ACHN (cell line): Measurements from ENCODE around the gene TMEM106A.
"Not testable (repeated sequence)": the region's sequence is repeated elsewhere in the genome, so short reads cannot be mapped to it uniquely, and the experiment has no call there.

Experiments
- DNase-seq: peaks from one replicate; pipeline ENCODE4 v3.0.0-alpha.2; 2015
- in situ Hi-C: cut with HindIII; loops from 2 replicates; pipeline ENCODE4 v1.10.0; 2017; ENCODE audit warnings: low sequenced_read_pairs, low pct_ligation_motif_present, low pct_unique_long_range_greater_than_20kb

The TMEM106A gene

GRCh38 chr17:43211480-43212402 is at the start of gene TMEM106A:
Gene TMEM106A (plus strand): TSS chr17:43211875. CDS start chr17:43213042, 1,167 bp downstream.
- in situ Hi-C loops: no loop called here
- DNase-seq: peak; percentile 85

GRCh38 chr17:43165971-43166370 is 45.7 kb upstream of the TMEM106A start:
- in situ Hi-C loops, DNase-seq: not testable (repeated sequence)

GRCh38 chr17:43169561-43170139 is 42.0 kb upstream of the TMEM106A start:
- in situ Hi-C loops: no loop called here

GRCh38 chr17:43170140-43170765 is 41.4 kb upstream of the TMEM106A start:
- peak; percentile 98 for DNase-seq
- in situ Hi-C loops: no loop called here

More at GRCh38 chr17:43169561-43170139, 42.0 kb upstream of the TMEM106A start:
- no peak for DNase-seq

GRCh38 chr17:43170766-43171585 is 40.7 kb upstream of the TMEM106A start, which contains the start of gene NBR1:
Gene NBR1 (plus strand): TSS chr17:43171214. CDS start chr17:43175800, 4,586 bp downstream.
- in situ Hi-C loops: no loop called here
- DNase-seq: peak; percentile 99

- in situ Hi-C loops: no loop called here
- peak; percentile 97 for DNase-seq
These were observed 39.8 kb upstream of the TMEM106A start for GRCh38 chr17:43171586-43172487.

GRCh38 chr17:43175213-43176118 is 36.2 kb upstream of the TMEM106A start:
- no peak for DNase-seq
- in situ Hi-C loops: no loop called here

GRCh38 chr17:43176119-43176570 is 35.5 kb upstream of the TMEM106A start:
- no peak for DNase-seq
- in situ Hi-C loops: no loop called here

- DNase-seq: no peak
- in situ Hi-C loops: no loop called here
These were observed 27.8 kb upstream of the TMEM106A start for GRCh38 chr17:43183921-43184320.

GRCh38 chr17:43186656-43187055 is 25.0 kb upstream of the TMEM106A start:
- DNase-seq, in situ Hi-C loops: not testable (repeated sequence)

- in situ Hi-C loops: no loop called here
These were observed 18.4 kb upstream of the TMEM106A start for GRCh38 chr17:43193251-43193650.

GRCh38 chr17:43199633-43200032 is 12.0 kb upstream of the TMEM106A start:
- no peak for DNase-seq
- in situ Hi-C loops: no loop called here

More at GRCh38 chr17:43193251-43193650, 18.4 kb upstream of the TMEM106A start:
- DNase-seq: no peak

GRCh38 chr17:43200127-43200526 is 11.5 kb upstream of the TMEM106A start:
- in situ Hi-C loops: no loop called here

GRCh38 chr17:43203013-43203412 is 8.7 kb upstream of the TMEM106A start:
- in situ Hi-C loops, DNase-seq: not testable (repeated sequence)

More at GRCh38 chr17:43200127-43200526, 11.5 kb upstream of the TMEM106A start:
- DNase-seq: no peak

- no peak for DNase-seq
- in situ Hi-C loops: no loop called here
These were observed 1.1 kb upstream of the TMEM106A start for GRCh38 chr17:43210576-43210975.

- in situ Hi-C loops: no loop called here
- DNase-seq: no peak
These were observed 574 bp upstream of the TMEM106A start for GRCh38 chr17:43211123-43211479.
